HTR-8/SVneo (cell line): ENCODE measurements around the gene VGLL3.
A peak's percentile ranks its signal among the peaks of the same experiment; 100 is the strongest.
"Not testable (repeated sequence)": the region's sequence is repeated elsewhere in the genome, so short reads cannot be mapped to it uniquely, and the experiment has no call there.

Experiments used
- DNase-seq: peaks from one replicate; pipeline ENCODE4 v3.0.0; 2011; ENCODE audit warnings: low spot score, mixed read lengths; ENCODE audit not compliant: insufficient read length
- FAIRE-seq: peaks from 2 replicates; lab custom pipeline; 2011; peaks lifted over from hg19 to GRCh38; lab: Jason Lieb, UNC

Gene VGLL3

GRCh38 chr3:86990734-86991481 lies at the start of gene VGLL3:
Gene VGLL3, minus strand, starts transcription at chr3:86991149. Its CDS starts 406 bp downstream, at chr3:86990743.
- DNase-seq = peak; percentile 46
- peak; percentile 90 for FAIRE-seq

GRCh38 chr3:87037652-87038051 lies 46.7 kb upstream of the VGLL3 start:
- DNase-seq (no peak), FAIRE-seq (no peak)

- FAIRE-seq = no peak
Measured at GRCh38 chr3:87036671-87037070, 45.7 kb upstream of the VGLL3 start.

GRCh38 chr3:87035339-87035738 lies 44.4 kb upstream of the VGLL3 start:
- DNase-seq = no peak
- no peak for FAIRE-seq

More at GRCh38 chr3:87036671-87037070, 45.7 kb upstream of the VGLL3 start:
- DNase-seq = no peak

GRCh38 chr3:87033205-87033604 lies 42.3 kb upstream of the VGLL3 start:
- FAIRE-seq = no peak
- no peak for DNase-seq

GRCh38 chr3:87025661-87026645 lies 35.0 kb upstream of the VGLL3 start:
- DNase-seq = no peak
- no peak for FAIRE-seq

- DNase-seq, FAIRE-seq: not testable (repeated sequence)
Measured at GRCh38 chr3:87017370-87017769, 26.4 kb upstream of the VGLL3 start.

GRCh38 chr3:87009271-87009670 lies 18.3 kb upstream of the VGLL3 start:
- FAIRE-seq (no peak), DNase-seq (no peak)

- DNase-seq (no peak), FAIRE-seq (no peak)
Measured at GRCh38 chr3:87006844-87007439, 16.0 kb upstream of the VGLL3 start.

GRCh38 chr3:87004883-87005282 lies 13.9 kb upstream of the VGLL3 start:
- DNase-seq = no peak
- FAIRE-seq = no peak

- FAIRE-seq (no peak), DNase-seq (no peak)
Measured at GRCh38 chr3:87002346-87002745, 11.4 kb upstream of the VGLL3 start.

GRCh38 chr3:87001473-87002098 lies 10.6 kb upstream of the VGLL3 start:
- DNase-seq (no peak), FAIRE-seq (no peak)

GRCh38 chr3:87000940-87001339 lies 10.0 kb upstream of the VGLL3 start:
- DNase-seq = no peak

GRCh38 chr3:86998569-86998968 lies 7.6 kb upstream of the VGLL3 start:
- DNase-seq (no peak), FAIRE-seq (no peak)

More at GRCh38 chr3:87000940-87001339, 10.0 kb upstream of the VGLL3 start:
- FAIRE-seq = no peak

- FAIRE-seq = no peak
- no peak for DNase-seq
Measured at GRCh38 chr3:86996261-86996955, 5.5 kb upstream of the VGLL3 start.

GRCh38 chr3:86995537-86995936 lies 4.6 kb upstream of the VGLL3 start:
- no peak for DNase-seq
- FAIRE-seq = peak; percentile 52

GRCh38 chr3:86993704-86994103 lies 2.8 kb upstream of the VGLL3 start:
- DNase-seq = no peak
- FAIRE-seq = no peak

GRCh38 chr3:86991840-86992435 lies 989 bp upstream of the VGLL3 start:
- DNase-seq = no peak
- no peak for FAIRE-seq

- FAIRE-seq (peak; percentile 38), DNase-seq (no peak)
Measured at GRCh38 chr3:86991482-86991815, 500 bp upstream of the VGLL3 start.
